Spinal cord (tissue), 10 donors: ENCODE results near the gene RO60. TPM values are rescaled to one million over a fixed set of nuclear protein-coding genes. Genes with fewer than 3 reads are reported as not detected.

Experiments
- DNase-seq, 6 donors: peaks; one replicate each; pipeline versions ENCODE4 v3.0.0 to v3.0.0-alpha.2; 2013 to 2015; ENCODE audit warnings: low spot score in 6 of 6, low read depth in 4 of 6
- H3K27ac ChIP-seq: one replicate; pipeline ENCODE4 v1.5.1; 2013; ENCODE audit warnings: low read depth, low read length, control low read depth
- H3K27me3 ChIP-seq: one replicate; pipeline ENCODE4 v1.6.1; 2013; ENCODE audit warnings: low read length; ENCODE audit not compliant: control insufficient read depth, insufficient read depth
- H3K36me3 ChIP-seq: one replicate; pipeline ENCODE4 v1.6.1; 2013; ENCODE audit warnings: low read length; ENCODE audit not compliant: control insufficient read depth, insufficient read depth
- H3K4me1 ChIP-seq: one replicate; pipeline ENCODE4 v1.6.1; 2013; ENCODE audit warnings: low read length; ENCODE audit not compliant: control insufficient read depth, insufficient read depth
- H3K4me3 ChIP-seq: one replicate; pipeline ENCODE4 v1.5.1; 2013; ENCODE audit warnings: low read depth, low read length, control low read depth
- H3K9me3 ChIP-seq: one replicate; pipeline ENCODE4 v1.6.1; 2013; ENCODE audit warnings: low read length; ENCODE audit not compliant: control insufficient read depth, insufficient read depth
- WGBS: methylation state at CpG from one replicate; pipeline ENCODE4 v1.1.5; 2013; ENCODE audit warnings: missing lambda C conversion rate; ENCODE audit not compliant: insufficient coverage; 5-methylcytosine and 5-hydroxymethylcytosine counted together
- long read RNA-seq, 4 donors: transcript quantifications; one replicate each; lab custom pipeline, GENCODE V29; 2026
- polyA plus RNA-seq, 2 donors: library from polyadenylated mRNA; unstranded; fragments of 120-200 nt; gene quantifications; one replicate each; pipeline ENCODE4 v1.2.1, GENCODE V29; 2013; ENCODE audit not compliant: insufficient read length in 2 of 2
- total RNA-seq, 2 donors: library from RNA; depleted of rRNA in 1 of 2; stranded (reverse); fragments of 120-200 nt in 1 of 2; fragments of >200 nt in 1 of 2; gene quantifications; one replicate each; pipeline versions ENCODE4 v1.2.3 to v1.2.4, GENCODE V29; 2013 to 2014
- donor health status: healthy.

Gene RO60
- total RNA-seq (100 to 1,000 TPM; 133 to 254 TPM), polyA plus RNA-seq (10 to 100 TPM; 26.8 to 47.7 TPM)
- long read RNA-seq, donor 1, transcript TROVE2-206 (9 exons, 2,143 nt), result major isoform, 5 of 80 reads
- long read RNA-seq, donor 1, partial matches to known transcripts, result 56 of 80 reads
- long read RNA-seq, donor 1, other reads (novel, unspliced or antisense), result 18 of 80 reads
- long read RNA-seq, donor 2, full-length matches to known transcripts, result 4 of 4 reads
- long read RNA-seq, donor 2, partial matches to known transcripts, result 0 of 4 reads
- long read RNA-seq, donor 2, other reads (novel, unspliced or antisense), result 0 of 4 reads
- long read RNA-seq, donor 3, full-length matches to known transcripts, result 8 of 27 reads
- long read RNA-seq, donor 3, partial matches to known transcripts, result 19 of 27 reads
- long read RNA-seq, donor 3, other reads (novel, unspliced or antisense), result 0 of 27 reads
- long read RNA-seq, donor 4, partial matches to known transcripts, result 26 of 29 reads
- long read RNA-seq, donor 4, other reads (novel, unspliced or antisense), result 0 of 29 reads

GRCh38 chr1:193059282-193060114 lies at the start of gene RO60, which contains the start of gene UCHL5:
Gene RO60, plus strand, starts transcription at chr1:193059612. Its CDS starts 9,443 bp downstream, at chr1:193069055.
Gene UCHL5, minus strand, starts transcription at chr1:193059360. Its CDS starts 100 bp downstream, at chr1:193059260.
- H3K36me3 ChIP-seq, result no peaks in the 10 kb centered on the region
- DNase-seq, result peak; percentile 89 to 99 (median 94)
- peak within 1 kb of the TSS; percentile 100 for H3K4me3 ChIP-seq
- H3K9me3 ChIP-seq, result no peaks in the 10 kb centered on the region
- H3K27me3 ChIP-seq, result no peaks in the 10 kb centered on the region
- peaks cover 11% of the 10 kb centered on the region for H3K4me1 ChIP-seq
- 0% methylated on average over 70 of the region's 74 CpGs for WGBS
- peak within 1 kb of the TSS; percentile 100 for H3K27ac ChIP-seq

GRCh38 chr1:193011406-193011805 lies 48.0 kb upstream of the RO60 start:
- no CpG with 5 or more reads among the region's 1 CpG for whole genome bisulfite sequencing
- H3K4me3 ChIP-seq, result no peak overlapping the region
- no peak for DNase-seq
- H3K36me3 ChIP-seq, result no peaks in the 10 kb centered on the region
- H3K4me1 ChIP-seq, result no peaks in the 10 kb centered on the region
- no peaks in the 10 kb centered on the region for H3K9me3 ChIP-seq
- H3K27ac ChIP-seq, result no peak overlapping the region
- no peaks in the 10 kb centered on the region for H3K27me3 ChIP-seq

- no peaks in the 10 kb centered on the region for H3K4me1 ChIP-seq
- H3K27ac ChIP-seq, result no peak overlapping the region
- no CpG with 5 or more reads among the region's 2 CpGs for WGBS
- DNase-seq, result no peak
- H3K4me3 ChIP-seq, result no peak overlapping the region
- H3K27me3 ChIP-seq, result no peaks in the 10 kb centered on the region
- H3K36me3 ChIP-seq, result no peaks in the 10 kb centered on the region
- H3K9me3 ChIP-seq, result no peaks in the 10 kb centered on the region
Measured at GRCh38 chr1:193013005-193013404, 46.4 kb upstream of the RO60 start.

- no peak for DNase-seq
- H3K9me3 ChIP-seq, result no peaks in the 10 kb centered on the region
- no peaks in the 10 kb centered on the region for H3K4me1 ChIP-seq
- no peak overlapping the region for H3K4me3 ChIP-seq
- 93% methylated on average over 2 of the region's 7 CpGs for WGBS
- no peak overlapping the region for H3K27ac ChIP-seq
- no peaks in the 10 kb centered on the region for H3K27me3 ChIP-seq
- no peaks in the 10 kb centered on the region for H3K36me3 ChIP-seq
Measured at GRCh38 chr1:193013707-193014106, 45.7 kb upstream of the RO60 start.

- H3K36me3 ChIP-seq, result no peaks in the 10 kb centered on the region
- H3K4me1 ChIP-seq, result no peaks in the 10 kb centered on the region
- no peak overlapping the region for H3K27ac ChIP-seq
- no peaks in the 10 kb centered on the region for H3K27me3 ChIP-seq
- 100% methylated on average over 1 of the region's 2 CpGs for WGBS
- DNase-seq, result no peak
- H3K4me3 ChIP-seq, result no peak overlapping the region
- H3K9me3 ChIP-seq, result no peaks in the 10 kb centered on the region
Measured at GRCh38 chr1:193014400-193014799, 45.0 kb upstream of the RO60 start.

- Histone ChIP-seq H3K9me3 (no peaks in the 10 kb centered on the region), H3K36me3 (no peaks in the 10 kb centered on the region), H3K4me1 (no peaks in the 10 kb centered on the region), H3K27me3 (no peaks in the 10 kb centered on the region), H3K27ac (no peak overlapping the region), H3K4me3 (no peak overlapping the region)
- no peak for DNase-seq
Measured at GRCh38 chr1:193016788-193017187, 42.6 kb upstream of the RO60 start.

GRCh38 chr1:193019442-193020026 lies 39.9 kb upstream of the RO60 start:
- H3K9me3 ChIP-seq, result no peaks in the 10 kb centered on the region
- peak; percentile 31 to 91 (median 41) for DNase-seq
- H3K4me3 ChIP-seq, result no peak overlapping the region
- no peaks in the 10 kb centered on the region for H3K36me3 ChIP-seq
- H3K4me1 ChIP-seq, result no peaks in the 10 kb centered on the region
- no peaks in the 10 kb centered on the region for H3K27me3 ChIP-seq
- H3K27ac ChIP-seq, result no peak overlapping the region

- Histone ChIP-seq H3K27ac (no peak overlapping the region), H3K36me3 (peaks cover 3% of the 10 kb centered on the region), H3K9me3 (no peaks in the 10 kb centered on the region), H3K4me3 (no peak overlapping the region), H3K27me3 (no peaks in the 10 kb centered on the region), H3K4me1 (no peaks in the 10 kb centered on the region)
- no peak for DNase-seq
Measured at GRCh38 chr1:193025218-193025617, 34.2 kb upstream of the RO60 start.

- no peaks in the 10 kb centered on the region for H3K27me3 ChIP-seq
- no peaks in the 10 kb centered on the region for H3K4me1 ChIP-seq
- H3K4me3 ChIP-seq, result no peak overlapping the region
- H3K27ac ChIP-seq, result no peak overlapping the region
- no CpG with 5 or more reads among the region's 1 CpG for WGBS
- H3K36me3 ChIP-seq, result peaks cover 3% of the 10 kb centered on the region
- H3K9me3 ChIP-seq, result no peaks in the 10 kb centered on the region
- no peak for DNase-seq
Measured at GRCh38 chr1:193030280-193030679, 29.1 kb upstream of the RO60 start.
